Measurements from ENCODE around the gene ABR. TPM values are rescaled to one million over a fixed set of nuclear protein-coding genes. Genes with fewer than 3 reads are reported as not detected.
"Not testable (repeated sequence)": the region's sequence is repeated elsewhere in the genome, so short reads cannot be mapped to it uniquely, and the experiment has no call there.

ABR gene
- total RNA-seq, 1 donor = 156 TPM

- peak; percentile 43 for DNase-seq (ENCODE audit: insufficient read length, low spot score, missing footprints)
- Histone ChIP-seq H3K27me3 (ENCODE audit: insufficient read depth, low read length) (no peaks in the 10 kb centered on the region), H3K36me3 (ENCODE audit: insufficient read depth, low read length) (no peaks in the 10 kb centered on the region), H3K4me3 (ENCODE audit: insufficient read depth, low read length) (no peak overlapping the region), H3K79me2 (ENCODE audit: insufficient read depth, low read length) (peaks cover 33% of the 10 kb centered on the region), H3K27ac (ENCODE audit: low read depth, low read length) (no peak overlapping the region), H3K9me3 (ENCODE audit: low read depth, low read length) (no peaks in the 10 kb centered on the region), H3K4me1 (ENCODE audit: insufficient read depth, low read length) (peaks cover 29% of the 10 kb centered on the region), H4K20me1 (ENCODE audit: insufficient read depth, low read length) (peaks cover 38% of the 10 kb centered on the region), H3K4me2 (ENCODE audit: insufficient read depth, low read length) (peak overlapping the region; percentile 97), H2AFZ (ENCODE audit: low read length) (no peak overlapping the region)
- TF ChIP-seq CTCF (IDR thresholded peaks at IDR 0.05; ENCODE audit: extremely low read depth, low read depth, low read length) = no peak
These were observed 202.6 kb downstream of the ABR start for GRCh38 chr17:977166-977565.

- DNase-seq (ENCODE audit: insufficient read length, low spot score, missing footprints) = no peak
- Histone ChIP-seq H3K4me3 (ENCODE audit: insufficient read depth, low read length) (no peak overlapping the region), H3K4me1 (ENCODE audit: insufficient read depth, low read length) (peaks cover 29% of the 10 kb centered on the region), H3K4me2 (ENCODE audit: insufficient read depth, low read length) (peak overlapping the region; percentile 54), H3K27me3 (ENCODE audit: insufficient read depth, low read length) (no peaks in the 10 kb centered on the region), H2AFZ (ENCODE audit: low read length) (no peak overlapping the region), H4K20me1 (ENCODE audit: insufficient read depth, low read length) (peaks cover 38% of the 10 kb centered on the region), H3K9me3 (ENCODE audit: low read depth, low read length) (no peaks in the 10 kb centered on the region), H3K27ac (ENCODE audit: low read depth, low read length) (no peak overlapping the region), H3K36me3 (ENCODE audit: insufficient read depth, low read length) (no peaks in the 10 kb centered on the region), H3K79me2 (ENCODE audit: insufficient read depth, low read length) (peaks cover 37% of the 10 kb centered on the region)
- TF ChIP-seq CTCF (IDR thresholded peaks at IDR 0.05; ENCODE audit: extremely low read depth, low read depth, low read length) = no peak
These were observed 203.5 kb downstream of the ABR start for GRCh38 chr17:976312-976711.

GRCh38 chr17:975371-975915, 204.3 kb downstream of the ABR start:
- H2AFZ ChIP-seq (ENCODE audit: low read length) = no peak overlapping the region
- peaks cover 41% of the 10 kb centered on the region for H4K20me1 ChIP-seq (ENCODE audit: insufficient read depth, low read length)
- no peaks in the 10 kb centered on the region for H3K9me3 ChIP-seq (ENCODE audit: low read depth, low read length)
- H3K4me3 ChIP-seq (ENCODE audit: insufficient read depth, low read length) = peak overlapping the region; percentile 16
- peak overlapping the region; percentile 11 for H3K27ac ChIP-seq (ENCODE audit: low read depth, low read length)
- H3K79me2 ChIP-seq (ENCODE audit: insufficient read depth, low read length) = peaks cover 41% of the 10 kb centered on the region
- no peaks in the 10 kb centered on the region for H3K27me3 ChIP-seq (ENCODE audit: insufficient read depth, low read length)
- peaks cover 3% of the 10 kb centered on the region for H3K36me3 ChIP-seq (ENCODE audit: insufficient read depth, low read length)
- DNase-seq (ENCODE audit: insufficient read length, low spot score, missing footprints) = peak; percentile 91
- peaks cover 29% of the 10 kb centered on the region for H3K4me1 ChIP-seq (ENCODE audit: insufficient read depth, low read length)
- H3K4me2 ChIP-seq (ENCODE audit: insufficient read depth, low read length) = peak overlapping the region; percentile 54
- no peak for TF ChIP-seq CTCF (IDR thresholded peaks at IDR 0.05; ENCODE audit: extremely low read depth, low read depth, low read length)

- not testable (repeated sequence) for H3K27me3 ChIP-seq (ENCODE audit: insufficient read depth, low read length); H3K27ac ChIP-seq (ENCODE audit: low read depth, low read length); H3K9me3 ChIP-seq (ENCODE audit: low read depth, low read length); H3K4me3 ChIP-seq (ENCODE audit: insufficient read depth, low read length); H2AFZ ChIP-seq (ENCODE audit: low read length); H3K36me3 ChIP-seq (ENCODE audit: insufficient read depth, low read length); DNase-seq (ENCODE audit: insufficient read length, low spot score, missing footprints)
- Histone ChIP-seq H3K79me2 (ENCODE audit: insufficient read depth, low read length) (peaks cover 48% of the 10 kb centered on the region), H3K4me2 (ENCODE audit: insufficient read depth, low read length) (peak overlapping the region; percentile 54), H3K4me1 (ENCODE audit: insufficient read depth, low read length) (peaks cover 25% of the 10 kb centered on the region), H4K20me1 (ENCODE audit: insufficient read depth, low read length) (peaks cover 47% of the 10 kb centered on the region)
These were observed 205.0 kb downstream of the ABR start for GRCh38 chr17:974778-975177.
